ENCODE data around the gene DEPP1.

DNA sequence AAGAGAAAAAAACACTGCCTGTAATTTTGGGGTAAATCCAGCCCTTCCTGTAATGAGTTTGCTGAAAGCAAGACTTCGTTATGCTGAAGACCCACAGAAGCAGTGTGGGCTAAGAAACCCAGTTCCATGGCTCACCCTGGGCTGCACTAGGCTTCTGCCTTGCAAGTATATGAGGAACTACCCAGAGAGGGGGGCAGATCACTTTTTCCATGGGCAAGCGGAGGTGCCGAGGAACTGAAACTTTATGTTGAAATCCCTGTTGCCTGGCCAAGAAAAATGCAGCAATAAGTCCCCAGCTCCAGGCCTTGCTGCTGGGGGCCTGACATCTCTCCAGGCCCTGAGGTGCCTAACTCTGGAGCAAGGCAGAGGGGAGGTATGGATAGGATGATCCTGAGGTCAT is 10.5 kb downstream of the DEPP1 start:
- TF ChIP-seq POLR2A (IDR thresholded peaks at IDR 0.05) = no peak
- TF ChIP-seq, protein P1, sequence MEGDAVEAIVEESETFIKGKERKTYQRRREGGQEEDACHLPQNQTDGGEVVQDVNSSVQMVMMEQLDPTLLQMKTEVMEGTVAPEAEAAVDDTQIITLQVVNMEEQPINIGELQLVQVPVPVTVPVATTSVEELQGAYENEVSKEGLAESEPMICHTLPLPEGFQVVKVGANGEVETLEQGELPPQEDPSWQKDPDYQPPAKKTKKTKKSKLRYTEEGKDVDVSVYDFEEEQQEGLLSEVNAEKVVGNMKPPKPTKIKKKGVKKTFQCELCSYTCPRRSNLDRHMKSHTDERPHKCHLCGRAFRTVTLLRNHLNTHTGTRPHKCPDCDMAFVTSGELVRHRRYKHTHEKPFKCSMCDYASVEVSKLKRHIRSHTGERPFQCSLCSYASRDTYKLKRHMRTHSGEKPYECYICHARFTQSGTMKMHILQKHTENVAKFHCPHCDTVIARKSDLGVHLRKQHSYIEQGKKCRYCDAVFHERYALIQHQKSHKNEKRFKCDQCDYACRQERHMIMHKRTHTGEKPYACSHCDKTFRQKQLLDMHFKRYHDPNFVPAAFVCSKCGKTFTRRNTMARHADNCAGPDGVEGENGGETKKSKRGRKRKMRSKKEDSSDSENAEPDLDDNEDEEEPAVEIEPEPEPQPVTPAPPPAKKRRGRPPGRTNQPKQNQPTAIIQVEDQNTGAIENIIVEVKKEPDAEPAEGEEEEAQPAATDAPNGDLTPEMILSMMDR (IDR thresholded peaks at IDR 0.05) = no peak
